Measurements from ENCODE around the gene UBAC2.

UBAC2 gene

GRCh38 chr13:99217461-99218110 lies 16.9 kb downstream of the UBAC2 start:
- TF ChIP-seq, protein P1, sequence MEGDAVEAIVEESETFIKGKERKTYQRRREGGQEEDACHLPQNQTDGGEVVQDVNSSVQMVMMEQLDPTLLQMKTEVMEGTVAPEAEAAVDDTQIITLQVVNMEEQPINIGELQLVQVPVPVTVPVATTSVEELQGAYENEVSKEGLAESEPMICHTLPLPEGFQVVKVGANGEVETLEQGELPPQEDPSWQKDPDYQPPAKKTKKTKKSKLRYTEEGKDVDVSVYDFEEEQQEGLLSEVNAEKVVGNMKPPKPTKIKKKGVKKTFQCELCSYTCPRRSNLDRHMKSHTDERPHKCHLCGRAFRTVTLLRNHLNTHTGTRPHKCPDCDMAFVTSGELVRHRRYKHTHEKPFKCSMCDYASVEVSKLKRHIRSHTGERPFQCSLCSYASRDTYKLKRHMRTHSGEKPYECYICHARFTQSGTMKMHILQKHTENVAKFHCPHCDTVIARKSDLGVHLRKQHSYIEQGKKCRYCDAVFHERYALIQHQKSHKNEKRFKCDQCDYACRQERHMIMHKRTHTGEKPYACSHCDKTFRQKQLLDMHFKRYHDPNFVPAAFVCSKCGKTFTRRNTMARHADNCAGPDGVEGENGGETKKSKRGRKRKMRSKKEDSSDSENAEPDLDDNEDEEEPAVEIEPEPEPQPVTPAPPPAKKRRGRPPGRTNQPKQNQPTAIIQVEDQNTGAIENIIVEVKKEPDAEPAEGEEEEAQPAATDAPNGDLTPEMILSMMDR (IDR thresholded peaks at IDR 0.05; ENCODE audit: low read length): no peak
- TF ChIP-seq EZH2 (IDR thresholded peaks at IDR 0.05; ENCODE audit: borderline replicate concordance, low read length): no peak
- no peaks in the 10 kb centered on the region for H3K9me2 ChIP-seq (ENCODE audit: low read depth, low read length)
- H2AFZ ChIP-seq (ENCODE audit: low read length): no peak overlapping the region
- no peak overlapping the region for H3K27ac ChIP-seq (ENCODE audit: low read depth, low read length, poor library complexity, severe bottlenecking)
- peaks cover 58% of the 10 kb centered on the region for H3K4me1 ChIP-seq (ENCODE audit: insufficient read depth, low read length, severe bottlenecking)
- H3F3A ChIP-seq (ENCODE audit: insufficient read depth, low read length): no peaks in the 10 kb centered on the region
- peak overlapping the region; percentile 21; the same call in 1 of the 2 replicates for H3K4me2 ChIP-seq (ENCODE audit: low read length)
- H3K79me2 ChIP-seq (ENCODE audit: insufficient read depth, low read length): peaks cover 9% of the 10 kb centered on the region
- no peak overlapping the region for H3K4me3 ChIP-seq (ENCODE audit: low read depth, low read length, poor library complexity, severe bottlenecking)
- peaks cover 2% of the 10 kb centered on the region; the same call in 1 of the 2 replicates for H3K9me3 ChIP-seq (ENCODE audit: low read length)
- H3K27me3 ChIP-seq (ENCODE audit: insufficient read depth, low read length): no peaks in the 10 kb centered on the region
- no peak overlapping the region for H3K9ac ChIP-seq (ENCODE audit: low read length)
- peaks cover 19% of the 10 kb centered on the region for H3K36me3 ChIP-seq (ENCODE audit: insufficient read depth, low read length)
- H4K20me1 ChIP-seq (ENCODE audit: insufficient read depth, low read length): peaks cover 6% of the 10 kb centered on the region; the same call in 1 of the 2 replicates

- no peak for TF ChIP-seq EZH2 (IDR thresholded peaks at IDR 0.05; ENCODE audit: borderline replicate concordance, low read length)
- TF ChIP-seq, protein P1 (IDR thresholded peaks at IDR 0.05; ENCODE audit: low read length): no peak
- Histone ChIP-seq H3K27me3 (ENCODE audit: insufficient read depth, low read length) (no peaks in the 10 kb centered on the region), H3F3A (ENCODE audit: insufficient read depth, low read length) (no peaks in the 10 kb centered on the region), H3K27ac (ENCODE audit: low read depth, low read length, poor library complexity, severe bottlenecking) (no peak overlapping the region), H4K20me1 (ENCODE audit: insufficient read depth, low read length) (peaks cover 3% of the 10 kb centered on the region; the same call in 1 of the 2 replicates), H3K9me2 (ENCODE audit: low read depth, low read length) (no peaks in the 10 kb centered on the region), H3K4me1 (ENCODE audit: insufficient read depth, low read length, severe bottlenecking) (peaks cover 60% of the 10 kb centered on the region), H3K9me3 (ENCODE audit: low read length) (peaks cover 7% of the 10 kb centered on the region), H3K9ac (ENCODE audit: low read length) (no peak overlapping the region), H3K4me2 (ENCODE audit: low read length) (no peak overlapping the region), H3K4me3 (ENCODE audit: low read depth, low read length, poor library complexity, severe bottlenecking) (no peak overlapping the region), H3K79me2 (ENCODE audit: insufficient read depth, low read length) (peaks cover 14% of the 10 kb centered on the region), H2AFZ (ENCODE audit: low read length) (no peak overlapping the region), H3K36me3 (ENCODE audit: insufficient read depth, low read length) (peaks cover 25% of the 10 kb centered on the region)
Observed at GRCh38 chr13:99218126-99218525, 17.5 kb downstream of the UBAC2 start.

- Histone ChIP-seq H3K9ac (ENCODE audit: low read length) (no peak overlapping the region), H4K20me1 (ENCODE audit: insufficient read depth, low read length) (peaks cover 3% of the 10 kb centered on the region; the same call in 1 of the 2 replicates), H3K4me3 (ENCODE audit: low read depth, low read length, poor library complexity, severe bottlenecking) (no peak overlapping the region), H3K9me3 (ENCODE audit: low read length) (peaks cover 8% of the 10 kb centered on the region), H3K36me3 (ENCODE audit: insufficient read depth, low read length) (peaks cover 27% of the 10 kb centered on the region), H3F3A (ENCODE audit: insufficient read depth, low read length) (no peaks in the 10 kb centered on the region), H3K9me2 (ENCODE audit: low read depth, low read length) (no peaks in the 10 kb centered on the region), H3K79me2 (ENCODE audit: insufficient read depth, low read length) (peaks cover 18% of the 10 kb centered on the region), H3K27ac (ENCODE audit: low read depth, low read length, poor library complexity, severe bottlenecking) (no peak overlapping the region), H3K4me1 (ENCODE audit: insufficient read depth, low read length, severe bottlenecking) (peaks cover 64% of the 10 kb centered on the region), H2AFZ (ENCODE audit: low read length) (no peak overlapping the region), H3K4me2 (ENCODE audit: low read length) (peak overlapping the region; percentile 12; the same call in 1 of the 2 replicates), H3K27me3 (ENCODE audit: insufficient read depth, low read length) (no peaks in the 10 kb centered on the region)
- no peak for TF ChIP-seq EZH2 (IDR thresholded peaks at IDR 0.05; ENCODE audit: borderline replicate concordance, low read length)
- TF ChIP-seq, protein P1 (IDR thresholded peaks at IDR 0.05; ENCODE audit: low read length): no peak
Observed at GRCh38 chr13:99218545-99218944, 17.9 kb downstream of the UBAC2 start.

All from OCI-LY1 (cell line).